Upper lobe of left lung (tissue), 6 donors: ENCODE results near the gene CA4. TPM values are rescaled to one million over a fixed set of nuclear protein-coding genes. Genes with fewer than 3 reads are reported as not detected.
"Not testable (repeated sequence)": the region's sequence is repeated elsewhere in the genome, so short reads cannot be mapped to it uniquely, and the experiment has no call there.

Source experiments
- ATAC-seq, 2 donors: fragments of 200-7000 bp; cut with Tn5 transposase; one replicate each; pipeline ENCODE4 v1.9.1; 2022; ENCODE audit warnings: mild to moderate bottlenecking in 2 of 2, moderate library complexity in 2 of 2; ENCODE audit not compliant: low FRiP score in 2 of 2
- DNase-seq, 2 donors: peaks; one replicate each; pipeline ENCODE4 v3.0.0-alpha.2; 2019 to 2020
- H3K27ac ChIP-seq, 4 donors: fragments of 200-600 bp; sonication (generic); one replicate each; pipeline ENCODE4 v1.5.1; 2016 to 2019
- H3K27me3 ChIP-seq, 4 donors: fragments of 200-600 bp; sonication (generic); one replicate each; pipeline ENCODE4 v1.5.1; 2017 to 2019
- H3K36me3 ChIP-seq, 4 donors: fragments of 200-600 bp; sonication (generic); one replicate each; pipeline ENCODE4 v1.5.1; 2016 to 2019
- H3K4me1 ChIP-seq, 4 donors: fragments of 200-600 bp; sonication (generic); one replicate each; pipeline ENCODE4 v1.5.1; 2018 to 2019
- H3K4me3 ChIP-seq, 4 donors: fragments of 200-600 bp; sonication (generic); one replicate each; pipeline ENCODE4 v1.5.1; 2017 to 2019; ENCODE audit warnings: mild to moderate bottlenecking in 2 of 4, moderate library complexity in 1 of 4
- H3K9me3 ChIP-seq, 4 donors: fragments of 200-600 bp; sonication (generic); one replicate each; pipeline ENCODE4 v1.5.1; 2018 to 2019
- EP300 ChIP-seq, 4 donors: sonication (generic); formaldehyde crosslinking; IDR thresholded peaks; one replicate each; pipeline ENCODE4 v1.5.1; 2017; ENCODE audit warnings: antibody characterized with exemption in 4 of 4, control low read depth in 2 of 4
- POLR2A ChIP-seq, 4 donors: fragments of 450-650 bp; IDR thresholded peaks; one replicate each; pipeline ENCODE4 v1.5.1; 2016 to 2017; ENCODE audit warnings: antibody characterized with exemption in 4 of 4, mild to moderate bottlenecking in 2 of 4
- POLR2AphosphoS5 ChIP-seq, 2 donors: sonication (generic); formaldehyde crosslinking; IDR thresholded peaks; one replicate each; pipeline ENCODE4 v1.5.1; 2017; ENCODE audit warnings: antibody characterized with exemption in 2 of 2
- WGBS, 2 donors: methylation state at CpG; one replicate each; pipeline ENCODE4 v1.1.5; 2017 to 2018; 5-methylcytosine and 5-hydroxymethylcytosine counted together
- total RNA-seq, 6 donors: library from RNA; depleted of rRNA in 4 of 6; stranded (reverse); fragments of >200 nt in 4 of 6; gene quantifications; one replicate each; pipeline versions ENCODE4 v1.1.0 to v1.2.1, GENCODE V29; 2016 to 2021
- TF ChIP-seq, protein P1 (sequence below), 6 experiments: fragments of 450-650 bp in 4 of 6; fragments of 200-600 bp in 2 of 6; sonication (generic) in 2 of 6; IDR thresholded peaks; one replicate each; pipeline ENCODE4 v1.5.1; 2016 to 2019; ENCODE audit warnings: antibody characterized with exemption in 6 of 6
- donor health status: DM: no; HTN: no; CAD: no; lungs with moderate emphysema.
- donor health status: DM: no; HTN: yes; CAD: no; lungs with severe emphysema.

Gene CA4
- total RNA-seq, 6 donors from 2014 or later = 7.3 to 102 (median 45.5) TPM

DNA sequence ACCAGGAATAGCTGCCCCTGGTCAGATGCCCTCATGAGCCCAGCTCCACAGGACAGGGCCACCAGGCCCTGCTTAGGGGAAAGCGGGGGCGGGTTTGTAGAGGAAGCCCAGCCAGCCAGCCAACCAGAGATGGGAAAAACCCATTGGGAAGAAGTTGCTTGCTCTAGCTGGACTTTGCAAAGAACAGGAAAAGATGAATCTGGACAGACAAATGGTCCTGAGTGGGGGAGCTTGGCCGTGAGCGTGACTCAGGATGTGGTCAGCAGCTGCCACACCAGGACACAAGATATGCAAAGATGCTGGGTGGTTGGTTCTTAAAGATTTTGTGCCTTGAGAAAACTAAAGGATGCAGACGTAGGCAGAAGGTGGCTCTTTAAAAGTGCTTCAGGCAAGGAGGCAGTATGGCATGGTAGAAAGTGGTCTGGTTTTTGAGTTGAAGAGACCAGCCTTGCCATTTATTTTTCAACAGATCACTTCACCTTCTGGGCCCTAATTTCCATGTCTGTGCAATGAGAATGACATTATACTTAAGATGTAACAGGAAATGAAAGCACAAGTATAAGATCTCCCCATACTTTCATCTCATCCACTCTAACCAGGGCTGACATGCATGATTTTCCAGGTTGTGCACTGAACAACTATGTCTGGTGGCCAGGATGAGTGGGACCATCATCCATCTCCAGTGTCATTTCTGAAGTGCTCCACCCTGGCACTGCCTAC is 43.3 kb upstream of the CA4 start:
- Histone ChIP-seq H3K4me3 (no peak overlapping the region), H3K27ac (no peak overlapping the region), H3K9me3 (no peaks in the 10 kb centered on the region), H3K4me1 (peaks cover 0 to 5% (median 2%) of the 10 kb centered on the region in 4 donors), H3K36me3 (no peaks in the 10 kb centered on the region), H3K27me3 (no peaks in the 10 kb centered on the region)
- 89 to 93% methylated on average over 5 of the region's 5 CpGs for WGBS, 2 donors
- TF ChIP-seq POLR2A (IDR thresholded peaks at IDR 0.05) = no peak
- TF ChIP-seq, protein P1, sequence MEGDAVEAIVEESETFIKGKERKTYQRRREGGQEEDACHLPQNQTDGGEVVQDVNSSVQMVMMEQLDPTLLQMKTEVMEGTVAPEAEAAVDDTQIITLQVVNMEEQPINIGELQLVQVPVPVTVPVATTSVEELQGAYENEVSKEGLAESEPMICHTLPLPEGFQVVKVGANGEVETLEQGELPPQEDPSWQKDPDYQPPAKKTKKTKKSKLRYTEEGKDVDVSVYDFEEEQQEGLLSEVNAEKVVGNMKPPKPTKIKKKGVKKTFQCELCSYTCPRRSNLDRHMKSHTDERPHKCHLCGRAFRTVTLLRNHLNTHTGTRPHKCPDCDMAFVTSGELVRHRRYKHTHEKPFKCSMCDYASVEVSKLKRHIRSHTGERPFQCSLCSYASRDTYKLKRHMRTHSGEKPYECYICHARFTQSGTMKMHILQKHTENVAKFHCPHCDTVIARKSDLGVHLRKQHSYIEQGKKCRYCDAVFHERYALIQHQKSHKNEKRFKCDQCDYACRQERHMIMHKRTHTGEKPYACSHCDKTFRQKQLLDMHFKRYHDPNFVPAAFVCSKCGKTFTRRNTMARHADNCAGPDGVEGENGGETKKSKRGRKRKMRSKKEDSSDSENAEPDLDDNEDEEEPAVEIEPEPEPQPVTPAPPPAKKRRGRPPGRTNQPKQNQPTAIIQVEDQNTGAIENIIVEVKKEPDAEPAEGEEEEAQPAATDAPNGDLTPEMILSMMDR (IDR thresholded peaks at IDR 0.05) = no peak
- no peak for TF ChIP-seq POLR2AphosphoS5 (IDR thresholded peaks at IDR 0.05)
- TF ChIP-seq EP300 (IDR thresholded peaks at IDR 0.05) = no peak
- DNase-seq (no peak), ATAC-seq (no peak)

DNA sequence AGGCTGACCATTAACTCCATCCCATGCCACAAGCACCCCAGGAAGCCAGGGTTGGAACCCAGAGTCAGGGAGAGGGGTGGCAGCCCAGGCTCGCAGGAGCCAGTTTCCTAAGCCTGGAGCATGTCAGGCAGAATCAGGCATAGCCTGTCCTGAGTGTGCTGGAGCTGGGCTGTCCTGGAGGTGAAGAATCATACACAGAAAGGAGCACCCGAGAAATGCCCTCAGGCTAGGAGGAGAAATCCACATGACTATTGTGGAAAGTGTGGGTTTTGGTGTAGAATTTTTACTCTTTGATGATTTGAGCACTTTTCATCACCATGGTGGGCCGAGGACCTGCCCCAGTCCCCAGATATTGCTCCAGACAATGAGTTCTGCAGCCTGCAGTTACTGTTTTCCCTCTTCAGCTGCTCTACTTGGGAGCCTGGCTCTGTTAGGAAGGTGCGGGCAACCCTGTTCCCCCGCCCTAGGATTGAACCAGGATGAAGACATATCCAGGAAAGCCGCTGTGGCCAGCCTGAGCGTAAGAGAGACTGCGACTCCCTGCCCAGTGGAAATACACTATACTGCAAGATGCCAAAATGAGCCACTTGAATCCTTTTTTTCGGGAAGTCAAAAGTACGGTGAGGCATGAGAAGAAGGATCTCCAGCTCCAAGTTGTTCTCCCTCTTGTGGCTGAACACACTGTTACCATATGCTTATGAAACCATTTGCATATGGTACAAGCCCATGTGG is 42.1 kb upstream of the CA4 start:
- TF ChIP-seq POLR2A (IDR thresholded peaks at IDR 0.05) = no peak
- TF ChIP-seq, protein P1 (IDR thresholded peaks at IDR 0.05) = no peak
- no peak for TF ChIP-seq POLR2AphosphoS5 (IDR thresholded peaks at IDR 0.05)
- no peak for TF ChIP-seq EP300 (IDR thresholded peaks at IDR 0.05)
- DNase-seq (peak in 1 of 2 donors; percentile 49), ATAC-seq (peak; percentile 35 to 53)
- Histone ChIP-seq H3K27ac (no peak overlapping the region), H3K4me3 (no peak overlapping the region), H3K27me3 (no peaks in the 10 kb centered on the region), H3K4me1 (peaks cover 0 to 2% (median under 1%) of the 10 kb centered on the region in 4 donors), H3K9me3 (no peaks in the 10 kb centered on the region), H3K36me3 (no peaks in the 10 kb centered on the region)
- WGBS, 2 donors = 64 to 70% methylated on average over 8 to 10 of the region's 10 CpGs

GRCh38 chr17:60108309-60108708 is 41.5 kb upstream of the CA4 start:
- not testable (repeated sequence) for H3K27ac ChIP-seq, H3K4me1 ChIP-seq, H3K9me3 ChIP-seq, H3K4me3 ChIP-seq, DNase-seq, ATAC-seq, H3K36me3 ChIP-seq, H3K27me3 ChIP-seq
- WGBS, 2 donors = 23 to 36% methylated on average over 1 of the region's 1 CpG

DNA sequence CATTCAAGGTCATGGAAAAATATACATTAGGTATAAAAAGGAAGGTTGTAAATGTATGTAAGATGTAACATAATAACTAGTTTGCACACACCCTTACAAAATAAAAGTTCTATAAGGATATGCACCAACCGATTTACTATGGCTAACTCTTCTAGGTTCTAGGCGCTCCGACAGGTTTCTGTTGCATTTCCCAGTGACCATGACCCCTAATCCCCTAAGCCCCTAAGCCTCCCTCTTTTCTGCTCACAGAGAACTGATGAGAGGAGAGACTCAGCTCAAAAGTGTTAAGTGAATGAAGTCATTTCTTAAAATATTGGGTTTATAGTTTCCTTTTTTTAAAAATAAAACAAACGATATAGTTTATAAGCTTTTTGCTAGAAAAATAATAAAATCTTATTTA is 41.1 kb upstream of the CA4 start:
- Histone ChIP-seq H3K36me3 (no peaks in the 10 kb centered on the region), H3K4me3 (no peak overlapping the region), H3K27me3 (no peaks in the 10 kb centered on the region), H3K27ac (no peak overlapping the region), H3K4me1 (no peaks in the 10 kb centered on the region), H3K9me3 (no peaks in the 10 kb centered on the region)
- no peak for TF ChIP-seq POLR2A (IDR thresholded peaks at IDR 0.05)
- TF ChIP-seq, protein P1 (IDR thresholded peaks at IDR 0.05) = no peak
- no peak for TF ChIP-seq POLR2AphosphoS5 (IDR thresholded peaks at IDR 0.05)
- no peak for TF ChIP-seq EP300 (IDR thresholded peaks at IDR 0.05)
- ATAC-seq (no peak), DNase-seq (no peak)
- 87 to 90% methylated on average over 4 of the region's 4 CpGs for WGBS, 2 donors

- H3K9me3 ChIP-seq = no peaks in the 10 kb centered on the region
- 80 to 97% methylated on average over 1 of the region's 1 CpG for WGBS, 2 donors
- no peaks in the 10 kb centered on the region for H3K4me1 ChIP-seq
- H3K36me3 ChIP-seq = no peaks in the 10 kb centered on the region
- no peak overlapping the region for H3K27ac ChIP-seq
- no peak for TF ChIP-seq POLR2A (IDR thresholded peaks at IDR 0.05)
- TF ChIP-seq POLR2AphosphoS5 (IDR thresholded peaks at IDR 0.05) = no peak
- no peak for TF ChIP-seq EP300 (IDR thresholded peaks at IDR 0.05)
- TF ChIP-seq, protein P1 (IDR thresholded peaks at IDR 0.05) = no peak
- no peak for DNase-seq
- ATAC-seq = no peak
- no peaks in the 10 kb centered on the region for H3K27me3 ChIP-seq
- H3K4me3 ChIP-seq = no peak overlapping the region
These were observed 40.6 kb upstream of the CA4 start for GRCh38 chr17:60109161-60109560.
